IgD-negative memory B cell (primary cell): ENCODE measurements around the gene SCTR. TPM values are rescaled to one million over a fixed set of nuclear protein-coding genes. Genes with fewer than 3 reads are reported as not detected.

Experiments used
- H3K27ac Mint-ChIP-seq, 3 donors: one replicate each; pipeline ENCODE4 v1.8.0; 2020 to 2022; ENCODE audit warnings: mild to moderate bottlenecking in 3 of 3, mixed read lengths in 3 of 3, moderate library complexity in 1 of 3
- H3K27me3 Mint-ChIP-seq: one replicate; pipeline ENCODE4 v1.8.0; 2021; ENCODE audit warnings: mixed read lengths
- H3K36me3 Mint-ChIP-seq: one replicate; pipeline ENCODE4 v1.8.0; 2020; ENCODE audit warnings: mild to moderate bottlenecking, mixed read lengths
- H3K4me1 Mint-ChIP-seq, 3 donors: one replicate each; pipeline ENCODE4 v1.8.0; 2020 to 2022; ENCODE audit warnings: mixed read lengths in 3 of 3, mild to moderate bottlenecking in 1 of 3
- H3K4me3 Mint-ChIP-seq, 4 donors: one replicate each; pipeline ENCODE4 v1.8.0; 2020 to 2022; ENCODE audit warnings: mild to moderate bottlenecking in 4 of 4, mixed read lengths in 4 of 4, moderate library complexity in 3 of 4
- H3K9me3 Mint-ChIP-seq, 3 donors: one replicate each; pipeline ENCODE4 v1.8.0; 2020 to 2021; ENCODE audit warnings: mixed read lengths in 3 of 3, mild to moderate bottlenecking in 1 of 3
- polyA plus RNA-seq: library from polyadenylated mRNA; unstranded; fragments of 300-500 nt; fragmentation: Illumina TruSeq; gene quantifications from one replicate; pipeline ENCODE4 v1.2.3, GENCODE V29; 2021

The SCTR gene
- polyA plus RNA-seq, 1 donor from 2014 or later, result not detected

GRCh38 chr2:119461811-119462210 is 62.5 kb downstream of the SCTR start:
- no peaks in the 10 kb centered on the region for H3K4me1 Mint-ChIP-seq
- H3K9me3 Mint-ChIP-seq, result peaks cover 0 to 2% (median 0%) of the 10 kb centered on the region in 3 donors
- H3K4me3 Mint-ChIP-seq, result no peak overlapping the region
- peaks cover 6% of the 10 kb centered on the region for H3K27me3 Mint-ChIP-seq
- no peak overlapping the region for H3K27ac Mint-ChIP-seq
- no peaks in the 10 kb centered on the region for H3K36me3 Mint-ChIP-seq

GRCh38 chr2:119460076-119460475 is 64.2 kb downstream of the SCTR start:
- peaks cover 4% of the 10 kb centered on the region for H3K27me3 Mint-ChIP-seq
- peaks cover 0 to 2% (median 0%) of the 10 kb centered on the region in 3 donors for H3K9me3 Mint-ChIP-seq

GRCh38 chr2:119455066-119455718 is 69.1 kb downstream of the SCTR start:
- Mint-ChIP-seq H3K27me3 (peaks cover 19% of the 10 kb centered on the region), H3K4me3 (no peak overlapping the region), H3K36me3 (peaks cover 2% of the 10 kb centered on the region), H3K4me1 (no peaks in the 10 kb centered on the region), H3K9me3 (peaks cover 0 to 2% (median 2%) of the 10 kb centered on the region in 3 donors), H3K27ac (no peak overlapping the region)

More at GRCh38 chr2:119460076-119460475, 64.2 kb downstream of the SCTR start:
- Mint-ChIP-seq H3K27ac (no peak overlapping the region), H3K36me3 (no peaks in the 10 kb centered on the region), H3K4me3 (no peak overlapping the region), H3K4me1 (no peaks in the 10 kb centered on the region)

- Mint-ChIP-seq H3K27ac (no peak overlapping the region), H3K4me3 (no peak overlapping the region), H3K9me3 (peaks cover 0 to 2% (median 2%) of the 10 kb centered on the region in 3 donors), H3K4me1 (no peaks in the 10 kb centered on the region), H3K36me3 (peaks cover 2% of the 10 kb centered on the region), H3K27me3 (peaks cover 19% of the 10 kb centered on the region)
These were observed 70.2 kb downstream of the SCTR start for GRCh38 chr2:119453972-119454593.

GRCh38 chr2:119451336-119452050 is 72.8 kb downstream of the SCTR start:
- Mint-ChIP-seq H3K4me1 (peaks cover 0 to 3% (median 0%) of the 10 kb centered on the region in 3 donors), H3K36me3 (peaks cover 2% of the 10 kb centered on the region), H3K27me3 (peaks cover 21% of the 10 kb centered on the region), H3K9me3 (peaks cover 0 to 2% (median 0%) of the 10 kb centered on the region in 3 donors), H3K27ac (no peak overlapping the region), H3K4me3 (no peak overlapping the region)

- Mint-ChIP-seq H3K4me3 (no peak overlapping the region), H3K36me3 (peaks cover 2% of the 10 kb centered on the region), H3K4me1 (peaks cover 0 to 3% (median 0%) of the 10 kb centered on the region in 3 donors), H3K9me3 (peaks cover 0 to 2% (median 0%) of the 10 kb centered on the region in 3 donors), H3K27me3 (peaks cover 20% of the 10 kb centered on the region), H3K27ac (no peak overlapping the region)
These were observed 74.8 kb downstream of the SCTR start for GRCh38 chr2:119449521-119449920.

- H3K4me1 Mint-ChIP-seq, result peaks cover 0 to 3% (median 0%) of the 10 kb centered on the region in 3 donors
- peaks cover 0 to 2% (median 0%) of the 10 kb centered on the region in 3 donors for H3K9me3 Mint-ChIP-seq
- H3K4me3 Mint-ChIP-seq, result no peak overlapping the region
- H3K27ac Mint-ChIP-seq, result peak overlapping the region in 1 of 3 donors; percentile 39
- peaks cover 20% of the 10 kb centered on the region for H3K27me3 Mint-ChIP-seq
- peaks cover 2% of the 10 kb centered on the region for H3K36me3 Mint-ChIP-seq
These were observed 75.7 kb downstream of the SCTR start for GRCh38 chr2:119448427-119449141.

- Mint-ChIP-seq H3K27me3 (peaks cover 9% of the 10 kb centered on the region), H3K4me3 (no peak overlapping the region), H3K9me3 (no peaks in the 10 kb centered on the region), H3K27ac (no peak overlapping the region), H3K36me3 (no peaks in the 10 kb centered on the region), H3K4me1 (peaks cover 0 to 3% (median 0%) of the 10 kb centered on the region in 3 donors)
These were observed 78.2 kb downstream of the SCTR start for GRCh38 chr2:119446037-119446436.

GRCh38 chr2:119442850-119443249 is 81.4 kb downstream of the SCTR start:
- peak overlapping the region in 1 of 3 donors; percentile 6 for H3K27ac Mint-ChIP-seq
- peaks cover 3% of the 10 kb centered on the region for H3K27me3 Mint-ChIP-seq
- H3K9me3 Mint-ChIP-seq, result no peaks in the 10 kb centered on the region
- peaks cover 0 to 3% (median 0%) of the 10 kb centered on the region in 3 donors for H3K4me1 Mint-ChIP-seq
- H3K36me3 Mint-ChIP-seq, result peaks cover 6% of the 10 kb centered on the region
- H3K4me3 Mint-ChIP-seq, result no peak overlapping the region

- Mint-ChIP-seq H3K4me1 (peaks cover 0 to 3% (median 0%) of the 10 kb centered on the region in 3 donors), H3K36me3 (peaks cover 6% of the 10 kb centered on the region), H3K27ac (no peak overlapping the region), H3K4me3 (no peak overlapping the region), H3K27me3 (peaks cover 5% of the 10 kb centered on the region), H3K9me3 (no peaks in the 10 kb centered on the region)
These were observed 82.1 kb downstream of the SCTR start for GRCh38 chr2:119442226-119442619.

GRCh38 chr2:119441376-119442225 is 82.7 kb downstream of the SCTR start:
- Mint-ChIP-seq H3K36me3 (peaks cover 6% of the 10 kb centered on the region), H3K4me3 (no peak overlapping the region), H3K27ac (no peak overlapping the region), H3K9me3 (no peaks in the 10 kb centered on the region), H3K4me1 (peaks cover 0 to 3% (median 0%) of the 10 kb centered on the region in 3 donors), H3K27me3 (peaks cover 5% of the 10 kb centered on the region)

- no peak overlapping the region for H3K27ac Mint-ChIP-seq
- peaks cover 6% of the 10 kb centered on the region for H3K36me3 Mint-ChIP-seq
- peaks cover 0 to 3% (median 0%) of the 10 kb centered on the region in 3 donors for H3K4me1 Mint-ChIP-seq
These were observed 83.4 kb downstream of the SCTR start for GRCh38 chr2:119440873-119441272.

GRCh38 chr2:119440501-119440870 is 83.8 kb downstream of the SCTR start:
- no peak overlapping the region for H3K4me3 Mint-ChIP-seq
- no peak overlapping the region for H3K27ac Mint-ChIP-seq
- peaks cover 0 to 3% (median 0%) of the 10 kb centered on the region in 3 donors for H3K4me1 Mint-ChIP-seq
- no peaks in the 10 kb centered on the region for H3K9me3 Mint-ChIP-seq
- peaks cover 14% of the 10 kb centered on the region for H3K27me3 Mint-ChIP-seq
- H3K36me3 Mint-ChIP-seq, result peaks cover 7% of the 10 kb centered on the region

More at GRCh38 chr2:119440873-119441272, 83.4 kb downstream of the SCTR start:
- H3K9me3 Mint-ChIP-seq, result no peaks in the 10 kb centered on the region
- H3K4me3 Mint-ChIP-seq, result no peak overlapping the region
- H3K27me3 Mint-ChIP-seq, result peaks cover 11% of the 10 kb centered on the region
